BLaER1 (cell line): ENCODE results near the gene TOR1A.

Experiments used
- H3K27ac ChIP-seq: shearing (Covaris generic); formaldehyde crosslinking; 2 replicates; pipeline ENCODE4 v1.8.1; 2022
- H3K27me3 ChIP-seq: shearing (Covaris generic); formaldehyde crosslinking; 2 replicates; pipeline ENCODE4 v1.8.1; 2022
- H3K36me3 ChIP-seq: shearing (Covaris generic); formaldehyde crosslinking; 2 replicates; pipeline ENCODE4 v1.8.1; 2022
- H3K4me1 ChIP-seq: shearing (Covaris generic); formaldehyde crosslinking; 2 replicates; pipeline ENCODE4 v1.8.1; 2022
- H3K4me2 ChIP-seq: shearing (Covaris generic); formaldehyde crosslinking; 2 replicates; pipeline ENCODE4 v1.8.1; 2022
- H3K4me3 ChIP-seq: shearing (Covaris generic); formaldehyde crosslinking; 2 replicates; pipeline ENCODE4 v1.8.1; 2022
- H3K9ac ChIP-seq: shearing (Covaris generic); formaldehyde crosslinking; 2 replicates; pipeline ENCODE4 v1.8.1; 2022
- H3K9me3 ChIP-seq: shearing (Covaris generic); formaldehyde crosslinking; 2 replicates; pipeline ENCODE4 v1.8.1; 2022
- H4K20me1 ChIP-seq: shearing (Covaris generic); formaldehyde crosslinking; 2 replicates; pipeline ENCODE4 v1.8.1; 2022
- Cebpa-rat ChIP-seq: shearing (Covaris generic); IDR thresholded peaks from 2 replicates; pipeline ENCODE4 v1.8.1; 2022

Gene TOR1A

DNA sequence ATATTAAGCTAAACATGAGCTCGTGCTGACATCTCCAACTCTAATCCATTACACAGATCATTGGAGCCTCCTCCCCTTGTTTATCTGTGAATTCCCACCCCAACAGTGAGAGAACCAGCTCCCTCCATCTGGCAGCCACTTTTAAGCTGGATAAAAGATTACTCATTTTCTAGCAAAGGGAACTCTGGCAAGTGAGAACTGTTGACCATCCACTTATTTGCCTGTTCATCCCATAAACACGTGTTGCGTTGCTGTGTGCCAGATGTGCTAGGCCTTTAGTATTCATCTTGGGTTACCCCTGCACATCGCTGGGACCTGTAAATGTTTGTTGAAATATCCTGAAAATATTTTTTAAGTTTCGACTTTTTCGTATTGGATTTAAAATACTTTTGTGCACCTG, 2.4 kb upstream of the TOR1A start:
- Histone ChIP-seq H3K36me3 (peaks cover 67% of the 10 kb centered on the region), H3K4me3 (no peak overlapping the region), H3K27ac (no peak overlapping the region)

DNA sequence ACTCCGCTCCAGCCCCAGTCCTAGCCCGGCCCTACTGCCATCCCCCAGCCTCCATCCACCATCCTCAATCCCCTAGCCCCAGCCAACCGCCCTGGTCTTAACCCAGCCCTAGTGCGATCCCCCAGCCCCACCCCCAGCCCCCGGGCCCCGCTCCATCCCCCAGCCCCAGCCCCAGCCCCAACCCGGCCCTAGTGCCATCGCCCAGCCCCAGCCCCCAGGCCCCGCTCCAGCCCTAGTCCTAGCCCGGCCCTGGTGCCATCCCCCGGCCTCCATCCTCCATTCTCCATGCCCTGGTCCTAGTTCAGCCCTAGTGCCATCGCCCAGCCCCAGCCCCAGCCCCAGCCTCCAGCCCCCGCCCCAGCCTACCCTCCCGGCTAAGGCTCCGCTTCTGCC, 398 bp downstream of the TOR1A start:
- no peak for TF ChIP-seq Cebpa-rat
- Histone ChIP-seq H3K4me3 (peak overlapping the region; percentile 80), H3K27me3 (no peaks in the 10 kb centered on the region), H4K20me1 (peaks cover 20% of the 10 kb centered on the region), H3K9me3 (no peaks in the 10 kb centered on the region), H3K4me2 (peak overlapping the region; percentile 94; the same call in 1 of the 2 replicates), H3K27ac (peak overlapping the region; percentile 86), H3K9ac (peak overlapping the region; percentile 88), H3K36me3 (peaks cover 67% of the 10 kb centered on the region), H3K4me1 (peaks cover 27% of the 10 kb centered on the region)

More for the DNA sequence above, 2.4 kb upstream of the TOR1A start:
- peaks cover 31% of the 10 kb centered on the region for H3K4me1 ChIP-seq
- H3K4me2 ChIP-seq, result no peak overlapping the region
- H3K9ac ChIP-seq, result no peak overlapping the region
- H4K20me1 ChIP-seq, result peaks cover 8% of the 10 kb centered on the region
- no peaks in the 10 kb centered on the region for H3K27me3 ChIP-seq
- TF ChIP-seq Cebpa-rat, result no peak
- H3K9me3 ChIP-seq, result no peaks in the 10 kb centered on the region

DNA sequence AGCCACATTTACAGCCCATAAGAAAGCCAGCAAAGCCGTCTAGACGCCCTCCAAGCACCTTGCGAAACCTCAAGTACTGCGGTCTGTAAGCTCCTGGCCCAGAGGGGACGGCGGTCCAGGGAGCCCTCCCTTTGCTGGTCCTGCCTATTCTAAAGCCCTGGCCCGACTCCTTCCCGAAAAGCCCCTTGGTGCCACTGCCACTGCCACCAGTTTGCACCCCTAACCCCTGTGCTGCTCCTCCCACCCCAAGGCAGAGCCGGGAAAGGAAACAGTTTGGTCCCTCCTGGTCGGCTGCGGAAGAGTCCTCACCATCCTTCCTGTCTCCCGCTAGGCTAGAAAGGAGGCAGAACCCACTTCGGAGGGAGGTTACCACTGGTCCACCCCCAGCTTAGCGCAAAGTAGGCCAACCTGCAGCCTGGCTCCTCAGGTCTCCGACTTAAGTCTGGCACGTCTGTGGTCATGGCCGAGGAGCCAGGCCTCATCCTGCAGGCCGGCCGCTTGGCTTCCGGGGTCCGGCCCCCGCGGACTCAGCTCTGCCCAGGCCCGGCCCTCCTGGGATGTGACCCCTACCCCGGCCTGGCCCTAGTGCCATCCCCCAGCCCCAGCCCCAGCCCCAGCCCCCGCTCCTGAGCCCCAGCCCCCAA, 916 bp downstream of the TOR1A start:
- Histone ChIP-seq H4K20me1 (peaks cover 26% of the 10 kb centered on the region), H3K4me2 (peak overlapping the region; percentile 94), H3K36me3 (peaks cover 67% of the 10 kb centered on the region), H3K4me1 (peaks cover 22% of the 10 kb centered on the region), H3K4me3 (peak overlapping the region; percentile 80), H3K27ac (peak overlapping the region; percentile 60; the same call in 1 of the 2 replicates), H3K9ac (peak overlapping the region; percentile 81), H3K27me3 (no peaks in the 10 kb centered on the region), H3K9me3 (no peaks in the 10 kb centered on the region)
- no peak for TF ChIP-seq Cebpa-rat

DNA sequence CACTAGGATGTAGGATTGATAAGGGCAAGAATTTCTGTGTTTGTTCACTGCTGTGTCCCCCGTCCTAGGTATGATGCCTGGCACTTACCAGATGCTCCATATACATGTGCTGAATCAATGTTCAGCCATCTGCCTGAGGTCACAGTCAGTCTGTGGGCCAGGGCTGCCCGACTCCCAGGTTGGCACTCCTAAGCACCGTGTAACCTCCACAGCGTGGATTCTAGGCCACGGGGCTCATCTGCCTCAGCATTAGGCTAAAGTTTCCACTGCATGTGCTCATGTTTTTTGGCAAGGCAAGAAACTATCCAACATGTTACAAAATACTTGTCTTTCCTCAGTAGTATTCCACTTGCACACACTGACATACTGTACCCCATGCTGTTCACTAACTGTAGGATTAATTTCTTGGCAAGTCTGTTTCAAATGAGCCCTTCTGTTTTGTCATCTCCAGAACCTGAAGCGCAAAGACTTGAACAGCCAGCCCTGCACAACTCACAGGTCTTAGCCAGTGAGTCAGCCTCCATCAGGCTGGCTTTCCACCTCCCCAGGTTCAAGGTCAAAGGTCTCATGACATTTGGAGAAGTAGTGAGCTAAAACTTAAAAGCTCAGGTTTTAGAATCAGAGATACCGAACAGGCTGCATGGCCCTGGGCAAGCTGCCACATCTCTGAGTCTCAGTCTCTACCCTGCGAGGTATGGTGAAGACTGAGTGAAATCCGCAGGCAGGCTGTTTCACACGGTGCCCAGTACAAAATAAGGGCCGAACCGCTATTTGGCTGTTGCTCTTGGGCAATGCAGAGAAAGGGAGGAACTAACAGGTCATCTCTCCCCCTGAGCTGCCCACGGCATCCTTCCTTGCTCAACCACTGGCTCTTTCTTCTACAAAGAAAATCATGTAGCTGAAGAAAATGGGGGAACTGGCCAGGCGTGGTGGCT, 7.2 kb downstream of the TOR1A start:
- no peak overlapping the region for H3K4me3 ChIP-seq
- peaks cover 7% of the 10 kb centered on the region for H3K4me1 ChIP-seq
- H3K27ac ChIP-seq, result no peak overlapping the region
- H4K20me1 ChIP-seq, result peaks cover 68% of the 10 kb centered on the region
- no peak overlapping the region for H3K4me2 ChIP-seq
- TF ChIP-seq Cebpa-rat, result no peak
- H3K9me3 ChIP-seq, result no peaks in the 10 kb centered on the region
- no peak overlapping the region for H3K9ac ChIP-seq
- H3K27me3 ChIP-seq, result no peaks in the 10 kb centered on the region
- H3K36me3 ChIP-seq, result peaks cover 99% of the 10 kb centered on the region

DNA sequence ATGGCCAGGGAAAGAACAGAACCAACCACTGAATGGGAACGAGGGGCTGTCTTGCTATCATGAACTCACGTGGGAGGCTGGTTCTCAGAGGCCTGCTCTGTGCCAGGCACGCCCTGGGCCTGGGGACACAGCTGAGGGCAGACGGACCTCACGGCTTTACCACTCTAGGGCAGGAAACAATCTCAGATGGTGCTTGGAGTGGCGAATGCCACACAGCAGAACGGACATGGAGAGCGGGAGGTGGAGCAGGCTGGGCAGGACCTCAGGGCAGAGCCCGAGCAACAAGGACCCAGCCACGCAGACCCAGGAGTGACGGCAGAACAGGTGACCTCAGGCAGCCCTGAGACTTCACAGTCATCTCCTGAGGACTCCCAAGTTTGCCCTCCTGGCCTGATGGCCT, 8.7 kb downstream of the TOR1A start:
- H3K4me3 ChIP-seq, result no peak overlapping the region
- no peaks in the 10 kb centered on the region for H3K27me3 ChIP-seq
- peaks cover 7% of the 10 kb centered on the region for H3K4me1 ChIP-seq
- no peak overlapping the region for H3K27ac ChIP-seq
- no peaks in the 10 kb centered on the region for H3K9me3 ChIP-seq
- TF ChIP-seq Cebpa-rat, result no peak
- H3K36me3 ChIP-seq, result peaks cover 99% of the 10 kb centered on the region
- H3K4me2 ChIP-seq, result no peak overlapping the region
- H3K9ac ChIP-seq, result no peak overlapping the region
- peaks cover 83% of the 10 kb centered on the region for H4K20me1 ChIP-seq

DNA sequence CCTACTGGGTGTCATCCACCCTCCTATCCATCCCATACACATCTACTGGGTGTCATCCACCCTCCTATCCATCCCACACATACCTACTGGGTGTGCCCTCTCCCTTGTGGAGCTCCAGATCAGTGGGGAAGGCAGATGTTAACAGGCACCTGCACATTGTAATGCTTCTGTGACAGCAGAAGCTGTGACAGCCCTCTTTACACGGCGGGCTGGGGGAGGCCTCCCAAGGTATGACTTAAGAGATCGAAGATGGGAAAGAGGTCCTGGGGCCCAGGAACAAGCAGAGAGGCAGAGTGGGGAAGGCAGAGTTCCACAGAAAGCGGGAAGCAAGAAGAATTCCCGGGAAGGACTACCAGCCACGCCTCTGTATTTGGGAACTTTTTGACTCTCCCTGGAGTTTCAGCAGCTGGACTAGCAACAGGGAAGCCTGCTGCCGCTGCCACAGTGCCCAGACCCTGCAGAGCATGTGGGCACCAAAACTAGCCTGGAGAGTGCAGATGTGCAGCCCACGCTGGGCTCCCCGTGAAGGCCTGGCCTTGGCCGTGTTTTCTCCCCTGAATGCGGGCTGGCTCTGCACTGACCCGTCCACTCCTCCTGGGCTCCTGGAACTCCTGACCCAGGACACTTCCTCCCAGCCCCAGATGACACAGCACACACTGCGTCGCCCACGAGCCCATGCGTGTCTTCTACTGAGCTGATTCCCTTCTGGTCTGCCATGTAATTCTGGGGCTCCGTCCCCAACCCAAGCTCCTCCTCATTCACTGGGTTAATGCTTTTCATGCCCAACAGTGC, 9.3 kb downstream of the TOR1A start:
- no peak overlapping the region for H3K4me2 ChIP-seq
- no peak overlapping the region for H3K4me3 ChIP-seq
- H3K4me1 ChIP-seq, result peaks cover 13% of the 10 kb centered on the region
- peaks cover 86% of the 10 kb centered on the region for H4K20me1 ChIP-seq
- no peaks in the 10 kb centered on the region for H3K9me3 ChIP-seq
- TF ChIP-seq Cebpa-rat, result no peak
- H3K27ac ChIP-seq, result no peak overlapping the region
- no peak overlapping the region for H3K9ac ChIP-seq
- H3K27me3 ChIP-seq, result no peaks in the 10 kb centered on the region
- peaks cover 99% of the 10 kb centered on the region for H3K36me3 ChIP-seq

DNA sequence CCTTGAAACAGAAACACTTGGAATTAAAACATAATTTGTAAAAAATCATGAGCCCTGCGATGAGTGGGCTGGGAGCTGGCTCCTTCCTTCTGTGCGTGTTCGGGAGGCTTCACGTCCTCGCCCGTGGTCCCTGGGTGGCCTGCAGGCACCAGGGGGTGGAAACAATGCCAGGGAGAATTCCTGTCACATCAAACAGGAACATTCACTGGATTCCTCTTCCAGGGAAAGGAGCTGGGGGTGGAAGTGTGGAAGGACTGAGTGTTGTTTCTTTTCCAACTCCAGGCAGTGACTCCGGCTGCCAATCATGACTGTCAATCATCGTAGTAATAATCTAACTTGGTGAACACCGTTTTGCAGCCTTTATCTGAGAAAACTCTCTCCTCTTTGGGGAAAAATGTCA, 10.3 kb downstream of the TOR1A start:
- Histone ChIP-seq H3K9me3 (no peaks in the 10 kb centered on the region), H3K36me3 (peaks cover 99% of the 10 kb centered on the region), H3K27ac (no peak overlapping the region), H4K20me1 (peaks cover 88% of the 10 kb centered on the region), H3K4me2 (no peak overlapping the region), H3K27me3 (no peaks in the 10 kb centered on the region), H3K4me3 (no peak overlapping the region), H3K4me1 (peaks cover 22% of the 10 kb centered on the region), H3K9ac (no peak overlapping the region)
- no peak for TF ChIP-seq Cebpa-rat

DNA sequence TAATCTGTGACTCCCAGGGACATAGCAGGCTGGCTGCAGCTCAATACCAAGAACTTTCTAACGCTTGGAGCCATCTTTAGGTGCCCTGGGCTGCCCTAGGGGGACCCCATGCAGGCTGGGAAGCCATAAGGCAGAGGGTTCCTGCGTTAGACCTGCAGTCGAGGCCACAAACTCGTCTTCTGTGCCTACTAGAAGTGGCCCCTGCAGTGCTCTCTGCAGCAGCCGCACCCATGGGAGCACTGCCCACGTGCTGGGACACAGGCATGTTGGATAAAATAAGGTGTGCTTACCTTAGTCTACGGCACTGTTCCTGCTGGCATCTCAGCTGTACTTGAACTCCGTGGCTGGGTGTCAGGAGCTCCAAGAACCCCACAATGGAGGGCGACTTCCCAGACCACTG, 11.6 kb downstream of the TOR1A start:
- Histone ChIP-seq H3K4me3 (no peak overlapping the region), H4K20me1 (peaks cover 81% of the 10 kb centered on the region), H3K4me2 (no peak overlapping the region), H3K36me3 (peaks cover 99% of the 10 kb centered on the region), H3K4me1 (peaks cover 22% of the 10 kb centered on the region), H3K9me3 (no peaks in the 10 kb centered on the region), H3K27ac (no peak overlapping the region), H3K27me3 (no peaks in the 10 kb centered on the region), H3K9ac (no peak overlapping the region)
- no peak for TF ChIP-seq Cebpa-rat

DNA sequence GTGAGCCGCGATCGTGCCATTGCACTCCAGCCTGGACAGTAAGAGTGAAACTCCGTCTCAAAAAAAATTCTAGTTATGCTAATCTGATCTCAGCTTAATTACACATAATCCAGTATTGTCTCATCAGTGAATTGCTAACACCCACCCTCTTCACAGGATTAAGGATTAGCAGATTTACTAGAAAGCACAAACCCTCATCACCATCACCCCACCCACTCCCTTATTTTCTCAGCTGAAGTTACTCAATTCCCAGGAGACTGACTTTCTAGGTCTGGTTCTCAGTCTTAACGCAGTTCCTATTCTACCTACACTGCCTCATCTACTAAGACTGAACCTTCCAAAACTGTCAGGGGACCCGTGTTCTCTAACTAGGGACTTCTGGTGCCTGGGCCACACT, 12.0 kb downstream of the TOR1A start:
- Histone ChIP-seq H3K4me3 (no peak overlapping the region), H3K9ac (no peak overlapping the region), H3K9me3 (no peaks in the 10 kb centered on the region), H3K27me3 (no peaks in the 10 kb centered on the region), H3K4me1 (peaks cover 23% of the 10 kb centered on the region), H3K4me2 (no peak overlapping the region), H3K36me3 (peaks cover 99% of the 10 kb centered on the region), H3K27ac (no peak overlapping the region), H4K20me1 (peaks cover 85% of the 10 kb centered on the region)
- no peak for TF ChIP-seq Cebpa-rat
